Mammary epithelial cell (primary cell): ENCODE results near the gene SH3TC2.

ENCODE experiments used
- EZH2 ChIP-seq: IDR thresholded peaks from 2 replicates; pipeline ENCODE4 v1.6.1; 2012; ENCODE audit warnings: low read length, inconsistent platforms, borderline replicate concordance
- TF ChIP-seq, protein P1 (sequence below), 2 donors: IDR thresholded peaks in 1 of 2; conservative IDR thresholded peaks in 1 of 2; 2 replicates each; pipeline ENCODE4 v1.5.1; 2011 to 2012; ENCODE audit warnings: inconsistent platforms in 2 of 2, low read length in 2 of 2, mild to moderate bottlenecking in 2 of 2, control low read depth in 1 of 2, low read depth in 1 of 2; ENCODE audit not compliant: insufficient read depth in 1 of 2; ENCODE audit errors: extremely low read depth in 1 of 2

DNA sequence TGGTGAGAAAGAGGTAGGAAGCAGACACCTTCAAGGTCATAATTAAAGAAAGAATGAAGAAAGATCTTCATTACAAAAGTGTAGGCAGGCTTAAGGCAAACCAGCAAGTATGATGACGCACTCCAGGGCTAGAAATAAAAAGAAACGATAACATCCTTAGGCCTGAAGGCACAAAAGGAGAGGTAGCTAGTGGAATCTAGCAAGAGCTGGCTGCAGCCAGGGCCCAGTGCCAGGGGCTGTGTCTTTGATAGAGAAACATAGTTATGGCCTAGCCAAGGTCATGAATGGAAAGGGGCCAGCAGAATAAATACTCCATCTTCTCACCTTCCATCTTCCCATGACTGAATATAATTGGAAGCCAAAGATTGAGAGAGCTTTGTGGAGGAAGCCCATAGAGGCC is 6.8 kb upstream of the SH3TC2 start:
- TF ChIP-seq, protein P1, sequence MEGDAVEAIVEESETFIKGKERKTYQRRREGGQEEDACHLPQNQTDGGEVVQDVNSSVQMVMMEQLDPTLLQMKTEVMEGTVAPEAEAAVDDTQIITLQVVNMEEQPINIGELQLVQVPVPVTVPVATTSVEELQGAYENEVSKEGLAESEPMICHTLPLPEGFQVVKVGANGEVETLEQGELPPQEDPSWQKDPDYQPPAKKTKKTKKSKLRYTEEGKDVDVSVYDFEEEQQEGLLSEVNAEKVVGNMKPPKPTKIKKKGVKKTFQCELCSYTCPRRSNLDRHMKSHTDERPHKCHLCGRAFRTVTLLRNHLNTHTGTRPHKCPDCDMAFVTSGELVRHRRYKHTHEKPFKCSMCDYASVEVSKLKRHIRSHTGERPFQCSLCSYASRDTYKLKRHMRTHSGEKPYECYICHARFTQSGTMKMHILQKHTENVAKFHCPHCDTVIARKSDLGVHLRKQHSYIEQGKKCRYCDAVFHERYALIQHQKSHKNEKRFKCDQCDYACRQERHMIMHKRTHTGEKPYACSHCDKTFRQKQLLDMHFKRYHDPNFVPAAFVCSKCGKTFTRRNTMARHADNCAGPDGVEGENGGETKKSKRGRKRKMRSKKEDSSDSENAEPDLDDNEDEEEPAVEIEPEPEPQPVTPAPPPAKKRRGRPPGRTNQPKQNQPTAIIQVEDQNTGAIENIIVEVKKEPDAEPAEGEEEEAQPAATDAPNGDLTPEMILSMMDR (conservative IDR thresholded peaks at IDR 0.05 in 1 of 2, IDR thresholded peaks at IDR 0.05 in 1 of 2; ENCODE audit: extremely low read depth in 1 of 2, insufficient read depth in 1 of 2, low read depth in 1 of 2, low read length in 2 of 2) = no peak
- no peak for TF ChIP-seq EZH2
